Measurements from ENCODE around the gene HABP2.

- no peak for TF ChIP-seq CTCF (IDR thresholded peaks at IDR 0.05; ENCODE audit: poor library complexity, severe bottlenecking)
- no peak for TF ChIP-seq RAD21 (conservative IDR thresholded peaks at IDR 0.05)
These were observed 22.4 kb upstream of the HABP2 start for GRCh38 chr10:113530476-113530875.
